NCI-H146 treated with DMSO at 0.1 percent for 48 hours (cell line): ENCODE data around the gene CBY1.
"Not testable (repeated sequence)": the region's sequence is repeated elsewhere in the genome, so short reads cannot be mapped to it uniquely, and the experiment has no call there.

Experiments used
- DNase-seq: peaks from one replicate; lab custom pipeline; 2025; ENCODE audit not compliant: unreplicated experiment; lab: John Stamatoyannopoulos, UW

The CBY1 gene

DNA sequence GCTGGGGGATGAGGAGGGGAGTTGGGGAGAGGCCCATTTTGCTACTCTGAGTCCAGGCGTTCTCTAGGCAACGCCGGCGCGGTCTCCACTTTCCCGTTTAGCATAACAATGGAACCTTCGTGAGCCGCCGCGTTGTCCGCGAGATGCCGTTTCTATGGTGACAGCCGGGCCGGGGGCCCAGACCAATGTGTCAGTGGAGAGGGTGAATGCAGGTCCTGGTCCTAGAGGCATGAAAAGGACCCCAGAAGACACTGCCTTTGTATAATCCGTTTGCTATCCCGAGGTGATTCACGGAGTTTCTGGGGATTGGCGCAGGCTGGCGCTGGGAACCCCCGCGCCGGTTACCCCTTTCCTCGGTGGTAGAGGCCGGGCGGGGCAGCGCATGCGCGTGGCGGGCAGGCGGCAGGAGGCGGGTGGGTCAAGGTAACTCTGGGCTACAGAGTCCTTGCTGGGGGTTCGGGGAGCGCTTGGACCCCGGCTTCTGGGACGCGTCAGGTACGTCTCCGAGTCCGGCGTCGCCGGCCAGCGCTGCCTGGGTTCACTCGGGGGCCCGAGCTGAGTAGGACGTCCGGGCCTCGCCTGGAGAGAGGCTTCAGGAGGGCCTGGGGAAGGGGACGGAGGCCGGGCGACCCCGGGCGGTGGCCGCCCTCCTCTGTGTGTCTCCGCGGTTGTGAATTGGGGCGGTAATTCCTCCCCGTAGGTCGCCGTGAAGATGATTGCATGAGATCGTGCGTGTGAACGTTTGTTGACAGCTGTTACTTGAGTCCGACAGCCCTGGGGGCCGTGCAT, at the start of gene CBY1, which contains the start of gene FAM227A:
Gene CBY1, plus strand, starts transcription at position 383 of the 789 bp plus-strand sequence. CDS start 11,417 bp downstream, outside the sequence.
Gene FAM227A, minus strand, starts transcription at position 137 of the 789 bp plus-strand sequence. CDS start 6,224 bp downstream, outside the sequence.
- peak; percentile 84 for DNase-seq

DNA sequence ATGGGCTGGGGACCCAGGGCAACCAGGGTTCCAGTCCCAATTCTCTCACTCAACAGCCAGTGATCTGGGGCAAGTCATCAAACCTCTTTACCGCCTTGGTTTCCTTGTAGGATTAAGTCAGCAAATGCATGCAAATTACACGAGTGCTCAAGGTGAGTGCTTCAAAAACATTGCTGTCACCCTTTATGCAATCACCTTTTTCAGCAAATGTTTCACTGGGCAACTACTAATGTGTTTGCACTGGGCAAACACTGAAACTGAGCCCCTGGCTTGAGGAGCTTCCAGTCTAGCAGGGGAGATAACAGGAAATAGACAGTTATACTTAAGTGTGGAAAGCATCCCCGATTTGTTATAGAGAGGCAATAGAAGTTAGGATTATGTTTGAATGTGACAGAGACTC, 48.8 kb upstream of the CBY1 start:
- DNase-seq: no peak

DNA sequence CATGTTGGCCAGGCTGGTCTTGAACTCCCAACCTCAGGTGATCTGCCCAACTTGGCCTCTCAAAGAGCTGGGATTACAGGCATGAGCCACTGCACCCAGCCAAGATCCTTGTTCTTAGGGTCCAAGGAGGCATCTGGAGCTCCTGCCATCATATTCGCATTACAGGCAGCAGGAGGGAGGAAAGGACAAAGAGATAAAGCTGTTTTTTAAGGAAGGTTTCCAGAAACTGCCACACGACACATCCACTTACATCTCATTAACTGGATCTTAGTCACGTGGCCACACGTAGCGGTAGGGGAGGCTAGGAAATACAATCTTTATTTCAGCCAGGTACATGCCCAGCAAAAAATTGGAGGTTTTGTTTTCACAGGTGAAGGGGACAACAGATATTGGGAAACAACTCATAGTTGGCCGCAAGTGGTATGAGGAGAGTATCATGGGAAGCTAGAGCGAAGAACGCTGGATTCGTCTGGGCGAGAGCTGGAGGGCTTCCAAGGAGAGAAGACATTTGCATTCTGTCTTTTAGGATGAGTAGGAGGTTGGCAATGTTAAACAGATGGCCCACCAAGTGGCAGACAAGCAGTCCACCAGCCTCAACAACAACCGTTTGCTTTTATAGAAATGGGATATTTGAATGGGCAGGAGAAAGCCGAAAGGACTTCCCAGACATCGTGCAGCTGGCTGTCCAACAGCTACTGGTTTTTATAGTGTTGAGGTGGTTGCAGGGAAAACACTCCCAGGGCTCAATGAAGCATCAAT, 47.3 kb upstream of the CBY1 start:
- DNase-seq: no peak

DNA sequence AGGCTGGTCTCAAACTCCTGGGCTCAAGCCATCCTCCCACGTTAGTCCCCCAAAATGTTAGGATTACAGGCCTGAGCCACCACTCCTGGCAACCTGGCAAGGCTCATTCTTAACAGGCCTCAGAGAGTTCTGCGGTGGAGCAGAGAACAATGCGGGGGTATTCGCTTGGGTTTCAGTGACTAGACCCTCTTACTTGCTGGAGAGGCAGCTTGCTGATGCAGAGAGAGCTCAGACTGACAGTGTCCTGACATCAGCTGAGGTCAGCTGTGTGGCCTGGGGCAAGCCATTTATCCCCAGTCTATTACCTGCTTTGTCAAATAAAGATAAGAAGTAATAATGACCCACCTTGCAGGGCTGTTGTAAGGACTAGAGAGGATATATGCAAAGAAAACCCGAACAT, 46.2 kb upstream of the CBY1 start:
- peak; percentile 70 for DNase-seq

DNA sequence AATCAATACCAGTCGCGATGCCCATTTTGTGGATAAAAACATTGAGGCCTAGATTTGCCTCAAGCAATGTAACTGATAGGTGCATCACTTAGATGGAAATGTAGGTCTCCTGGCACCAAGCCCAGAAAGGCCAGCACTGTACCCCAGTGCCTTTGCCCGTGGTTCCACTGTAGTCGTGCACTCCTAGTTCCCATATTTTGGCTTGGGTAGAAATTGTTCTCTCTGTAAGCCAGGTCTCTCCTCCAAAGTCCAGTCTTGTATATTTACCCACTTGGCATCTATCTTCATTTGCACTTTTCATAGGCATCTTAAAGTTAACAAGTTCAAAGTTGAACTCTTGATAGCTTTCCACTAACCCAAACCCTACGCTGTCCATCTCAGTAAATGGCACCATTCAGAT, 44.9 kb upstream of the CBY1 start:
- DNase-seq: no peak

DNA sequence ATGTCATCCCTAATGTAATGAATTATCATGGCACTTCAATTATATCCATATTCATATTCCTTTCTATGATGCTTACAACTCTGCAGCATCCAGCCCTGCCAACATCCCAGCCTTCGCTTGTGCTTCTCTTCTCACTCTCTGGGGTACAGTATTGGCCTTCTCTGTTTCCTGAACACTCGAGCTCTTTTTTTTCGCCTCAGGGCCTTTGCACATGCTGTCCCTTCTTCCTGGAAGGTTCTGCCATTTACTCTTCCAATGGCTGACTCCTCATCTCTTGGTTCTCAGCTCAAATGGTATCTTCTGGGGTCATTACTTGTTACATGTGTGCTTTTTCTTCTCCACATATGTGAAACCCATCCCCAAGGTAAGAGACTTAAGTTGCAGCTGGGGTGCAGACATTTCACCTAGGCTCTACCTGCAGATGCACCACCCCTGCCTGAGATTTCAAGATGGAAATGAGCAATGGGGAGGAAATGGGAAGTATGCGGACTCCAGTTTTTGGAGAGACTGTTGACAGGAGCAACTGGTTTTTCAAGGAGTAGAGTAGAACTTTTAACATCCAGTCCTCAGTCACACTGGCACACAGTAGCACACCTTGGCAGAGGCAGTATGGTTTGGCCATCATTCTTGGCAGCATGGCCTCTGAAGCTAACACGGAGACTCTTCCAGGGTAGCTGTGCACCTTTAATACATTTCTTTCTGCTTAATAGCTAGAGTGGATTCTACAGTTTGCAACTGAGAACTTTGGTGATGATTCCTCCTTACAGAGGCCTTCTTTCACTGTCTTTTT, 44.0 kb upstream of the CBY1 start:
- DNase-seq: no peak

DNA sequence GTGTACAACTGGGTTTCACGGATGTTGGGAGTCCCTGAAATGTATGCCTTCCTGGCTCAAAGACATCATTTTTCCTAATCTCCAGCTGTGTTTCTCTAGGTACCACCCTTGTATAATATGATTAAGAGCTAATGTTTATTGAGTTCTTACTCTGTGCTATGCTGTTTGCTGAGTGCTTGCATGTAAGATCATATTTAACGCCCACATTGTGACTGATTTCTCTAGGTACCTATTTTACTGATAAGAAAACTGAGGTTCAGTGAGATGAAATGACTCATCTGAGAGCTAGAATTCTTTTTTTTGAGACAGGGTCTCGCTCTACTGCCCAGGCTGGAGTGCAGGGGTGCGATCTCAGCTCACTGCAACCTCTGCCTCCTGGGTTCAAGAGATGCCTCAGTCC, 42.9 kb upstream of the CBY1 start:
- no peak for DNase-seq

DNA sequence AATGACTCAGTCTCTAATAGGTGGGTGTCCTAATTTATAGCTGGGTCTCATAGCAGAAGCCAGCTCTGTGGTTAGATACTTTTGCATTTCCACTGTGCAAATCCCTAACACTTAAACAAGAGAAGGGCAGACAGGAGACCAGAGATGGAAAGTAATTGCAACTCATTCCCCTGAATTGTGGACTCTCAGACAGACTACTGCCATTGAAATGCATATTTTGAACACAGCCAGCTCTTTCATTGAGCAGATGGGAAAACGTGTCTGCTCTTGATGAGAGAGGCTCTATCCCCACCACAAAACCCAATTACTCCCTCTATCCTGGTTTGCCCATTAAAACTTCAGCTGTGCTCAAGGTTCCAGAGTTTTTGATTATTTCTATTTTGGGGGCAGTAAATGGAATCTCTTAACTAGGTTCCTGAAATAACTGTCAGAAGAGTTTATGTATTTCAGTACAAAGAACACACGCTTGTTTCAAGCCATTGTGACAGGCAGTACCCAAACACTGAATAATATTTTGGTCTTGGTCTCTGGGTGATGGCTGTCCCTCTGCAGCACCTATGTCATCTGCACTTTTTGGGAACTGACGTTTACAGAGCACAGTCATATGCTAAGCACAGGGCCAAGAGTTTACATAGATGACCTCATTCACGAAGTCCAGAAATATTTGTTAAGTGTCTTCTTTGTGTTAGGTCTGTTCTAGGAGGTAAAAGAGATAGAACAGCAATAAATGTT, 41.9 kb upstream of the CBY1 start:
- DNase-seq: no peak

DNA sequence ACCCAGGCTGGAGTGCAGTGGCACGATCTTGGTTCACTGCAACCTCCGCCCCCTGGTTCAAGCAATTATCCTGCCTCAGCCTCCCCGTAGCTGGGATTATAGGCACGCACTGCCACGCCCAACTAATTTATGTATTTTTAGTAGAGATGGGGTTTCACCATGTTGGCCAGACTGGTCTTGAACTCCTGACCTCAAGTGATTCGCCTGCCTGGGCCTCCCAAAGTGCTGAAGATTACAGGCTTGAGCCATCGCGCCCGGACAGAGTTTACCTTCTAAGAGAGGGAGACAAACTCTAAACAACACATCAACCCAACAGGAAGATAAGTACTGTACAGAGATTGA, 41.4 kb upstream of the CBY1 start:
- DNase-seq: not testable (repeated sequence)

DNA sequence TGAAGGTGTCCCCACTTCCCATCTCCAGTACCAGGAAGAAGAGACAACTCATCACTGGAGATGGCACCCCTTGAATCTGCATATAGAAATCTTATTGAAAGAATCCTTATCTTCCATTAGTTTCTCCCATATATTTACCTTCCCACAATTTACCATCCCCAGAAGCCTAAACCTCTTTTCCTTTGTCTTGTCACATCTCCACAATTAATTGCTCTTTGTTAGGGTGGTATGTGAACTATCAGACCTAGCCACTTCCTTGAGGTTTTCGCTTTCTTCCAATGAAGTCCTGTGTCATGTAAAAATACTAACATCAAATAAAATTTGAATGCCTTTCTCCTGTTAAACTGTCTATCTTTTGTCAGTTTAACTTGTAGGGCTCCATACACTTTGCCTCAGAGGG, 38.2 kb upstream of the CBY1 start:
- no peak for DNase-seq

DNA sequence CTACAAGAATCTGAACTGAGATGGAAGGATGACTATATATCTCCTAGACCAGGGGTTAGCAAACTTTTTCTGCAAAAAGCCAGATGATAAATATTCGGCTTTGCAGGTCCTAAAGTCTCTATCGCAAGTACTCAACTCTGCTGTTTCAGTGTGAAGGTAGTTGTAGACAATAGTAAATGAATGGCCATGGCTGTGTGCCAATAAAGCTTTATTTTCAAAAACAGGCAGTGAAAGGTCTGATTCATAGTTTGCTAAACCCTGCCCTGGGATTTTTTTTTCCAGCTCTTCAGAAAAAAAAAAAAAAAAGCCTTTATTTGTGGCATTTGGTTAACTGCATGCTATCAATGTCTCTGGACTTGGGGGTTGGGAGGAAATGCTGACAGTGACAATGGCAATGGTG, 37.8 kb upstream of the CBY1 start:
- no peak for DNase-seq

DNA sequence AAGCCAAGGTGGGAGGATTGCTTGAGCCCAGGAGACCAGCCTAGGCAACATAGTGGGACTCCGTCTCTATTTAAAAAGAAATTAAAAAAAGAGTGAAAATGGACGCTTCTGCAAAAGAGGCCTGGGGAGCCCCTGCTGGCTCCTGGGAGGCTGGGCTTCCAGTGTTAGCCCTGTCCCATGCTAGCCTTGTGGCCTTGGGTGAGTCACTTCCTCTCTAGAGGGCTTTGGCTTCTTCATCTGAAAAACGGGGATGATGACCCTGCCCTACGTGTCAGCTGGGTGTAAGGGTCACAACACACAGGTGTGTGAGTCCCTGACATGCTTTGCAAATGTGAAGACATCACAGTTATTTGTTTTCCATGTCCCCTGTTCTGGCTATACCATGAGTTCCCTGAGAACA, 33.1 kb upstream of the CBY1 start:
- DNase-seq: no peak

DNA sequence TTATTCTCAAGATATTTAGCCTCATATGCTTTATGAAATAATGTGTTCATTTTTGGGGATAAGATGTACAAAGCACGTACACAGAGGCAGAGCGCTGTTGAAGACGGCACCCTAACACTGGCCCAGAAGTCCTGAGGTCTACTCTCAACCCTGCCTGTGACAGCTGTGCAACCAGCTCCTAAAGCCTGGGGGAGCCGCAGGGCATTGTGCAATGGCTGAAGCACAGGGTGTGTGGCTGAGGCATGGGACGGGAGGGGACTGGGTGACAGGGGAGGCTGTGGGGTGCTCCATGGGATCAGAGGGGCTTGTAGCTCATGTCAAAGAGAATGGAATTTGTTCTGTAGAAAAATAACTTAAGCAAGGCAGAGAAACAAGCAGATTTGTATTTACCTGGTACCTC, 28.0 kb upstream of the CBY1 start:
- DNase-seq: no peak

DNA sequence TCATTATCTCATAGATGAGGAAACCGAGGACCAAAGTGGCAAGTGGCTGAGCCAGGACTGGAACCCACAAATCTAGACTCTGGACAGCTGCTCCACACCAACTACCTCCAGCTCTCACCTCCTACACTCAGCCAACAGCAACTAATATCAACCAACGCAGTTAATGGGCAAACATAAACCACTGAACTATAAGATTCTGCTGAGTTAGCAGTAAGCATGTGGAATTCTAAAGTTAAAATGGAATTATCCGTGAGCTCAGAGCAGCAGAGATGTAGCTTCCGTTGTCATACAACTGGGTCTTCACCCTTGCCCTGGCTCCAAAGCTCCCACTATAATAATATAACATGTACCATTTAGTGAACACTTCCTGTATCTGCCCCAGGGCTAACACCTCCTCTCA, 27.3 kb upstream of the CBY1 start:
- no peak for DNase-seq

DNA sequence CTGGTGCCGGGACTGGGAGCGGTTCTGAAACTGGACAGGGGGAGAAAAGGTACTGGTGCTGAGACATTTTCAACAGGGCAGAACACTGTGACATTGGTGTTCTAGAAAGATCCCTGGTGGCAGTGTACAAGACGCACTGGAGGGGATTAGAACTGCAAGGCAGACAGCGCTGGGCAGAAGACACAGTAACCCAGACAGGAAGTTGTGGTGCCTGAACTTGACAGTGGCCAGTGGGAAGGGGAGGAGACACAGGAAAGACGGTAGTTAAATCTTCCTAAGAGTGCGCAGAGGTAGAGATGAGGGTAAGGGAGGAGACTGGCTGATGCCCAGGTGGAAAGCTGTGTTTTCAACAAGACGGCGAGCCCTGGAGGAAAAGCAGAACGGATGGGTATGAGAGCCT, 24.7 kb upstream of the CBY1 start:
- DNase-seq: no peak

DNA sequence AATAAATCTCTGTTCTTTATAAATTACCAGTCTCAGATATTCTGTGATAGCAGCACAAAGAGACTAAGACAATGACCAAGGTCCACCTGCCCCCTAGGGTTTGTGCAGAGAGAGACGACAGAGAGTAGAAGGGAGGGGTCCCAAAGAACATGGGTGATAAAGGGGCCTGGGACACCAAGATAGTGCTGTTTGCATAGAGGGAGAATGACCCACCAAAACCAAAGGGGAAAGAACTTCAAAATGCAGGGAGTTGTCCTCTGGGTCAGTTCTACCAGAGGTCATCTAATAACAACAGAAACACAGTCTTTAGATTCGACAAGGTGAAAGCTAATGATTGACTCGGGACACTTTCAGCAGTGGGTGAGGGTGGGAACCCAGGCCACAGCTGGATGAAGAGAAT, 23.9 kb upstream of the CBY1 start:
- DNase-seq: no peak

DNA sequence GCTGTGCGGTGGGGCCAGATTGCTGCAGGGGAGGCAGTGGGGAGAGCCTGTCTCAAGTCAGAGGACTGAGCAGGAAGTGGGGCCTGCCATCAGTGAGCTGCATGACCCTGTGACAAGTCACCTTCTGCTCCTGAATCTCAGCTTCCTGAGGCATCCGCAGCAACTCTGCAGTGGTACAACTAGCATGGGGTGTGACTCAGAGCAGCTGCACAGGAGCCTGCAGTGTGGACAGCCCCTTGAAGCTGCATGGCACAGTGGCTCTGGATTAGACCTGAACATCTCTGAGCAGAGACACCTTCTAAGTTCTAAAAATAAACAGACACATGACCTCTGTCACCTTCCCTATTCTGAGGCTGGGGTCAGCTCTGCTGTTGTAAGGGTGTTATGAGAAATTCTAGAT, 18.2 kb upstream of the CBY1 start:
- no peak for DNase-seq

DNA sequence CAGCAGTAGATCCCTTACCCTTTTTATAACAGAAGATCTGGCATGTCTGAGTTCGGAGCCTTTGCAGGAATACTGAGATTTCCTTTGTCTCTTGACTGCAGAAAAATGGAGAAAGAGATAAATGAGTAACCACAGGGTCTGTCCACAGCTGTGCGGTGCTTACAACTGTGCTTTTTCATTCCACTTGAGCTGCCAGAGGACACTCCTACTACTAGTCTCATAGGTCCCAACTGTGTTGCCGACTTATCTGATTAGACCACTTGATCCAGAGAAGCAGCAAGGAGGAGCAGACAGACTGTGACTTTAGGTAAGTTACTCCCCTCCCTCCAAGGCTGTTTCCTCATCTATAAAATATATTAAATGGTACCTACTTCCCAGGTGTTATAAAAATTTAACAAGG, 17.7 kb upstream of the CBY1 start:
- no peak for DNase-seq

DNA sequence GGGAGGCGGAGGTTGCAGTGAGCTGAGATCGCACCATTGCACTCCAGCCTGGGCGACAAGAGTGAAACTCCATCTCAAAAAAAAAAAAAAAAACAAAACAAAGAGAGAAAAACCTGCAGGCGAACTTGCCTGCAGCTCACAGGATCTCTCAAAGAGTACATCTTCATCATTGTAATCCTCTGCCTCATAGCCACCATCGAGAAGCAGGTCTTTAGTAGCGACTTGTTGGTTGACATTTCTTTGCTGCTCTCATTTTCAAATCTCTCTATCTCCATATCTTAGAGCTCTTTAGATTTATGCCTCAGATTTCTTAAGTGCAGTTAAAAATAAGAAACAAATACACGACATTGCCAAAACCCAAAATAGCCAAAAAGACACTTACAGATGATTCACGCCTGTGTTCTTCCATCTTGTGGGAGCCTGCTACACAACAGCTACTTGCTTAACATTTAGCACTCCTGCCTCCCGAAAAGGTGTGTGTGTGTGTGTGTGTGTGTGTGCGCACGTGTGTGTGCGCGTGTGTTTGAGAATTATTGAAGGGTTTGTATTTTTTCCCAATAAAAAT, 14.9 kb upstream of the CBY1 start:
- DNase-seq: no peak

DNA sequence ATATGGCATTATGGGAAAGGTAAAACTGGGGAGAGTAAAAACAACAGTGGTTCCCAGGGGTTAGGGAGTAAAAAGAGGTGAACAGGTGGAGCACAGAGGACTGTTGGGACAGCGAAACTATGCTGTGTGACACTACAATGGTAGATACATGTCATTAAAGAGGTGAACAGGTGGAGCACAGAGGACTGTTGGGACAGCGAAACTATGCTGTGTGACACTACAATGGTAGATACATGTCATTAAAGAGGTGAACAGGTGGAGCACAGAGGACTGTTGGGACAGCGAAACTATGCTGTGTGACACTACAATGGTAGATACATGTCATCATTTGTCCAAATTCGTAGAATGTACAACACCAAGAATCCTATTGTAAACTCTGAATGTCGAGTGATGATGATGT, 12.2 kb upstream of the CBY1 start:
- not testable (repeated sequence) for DNase-seq

DNA sequence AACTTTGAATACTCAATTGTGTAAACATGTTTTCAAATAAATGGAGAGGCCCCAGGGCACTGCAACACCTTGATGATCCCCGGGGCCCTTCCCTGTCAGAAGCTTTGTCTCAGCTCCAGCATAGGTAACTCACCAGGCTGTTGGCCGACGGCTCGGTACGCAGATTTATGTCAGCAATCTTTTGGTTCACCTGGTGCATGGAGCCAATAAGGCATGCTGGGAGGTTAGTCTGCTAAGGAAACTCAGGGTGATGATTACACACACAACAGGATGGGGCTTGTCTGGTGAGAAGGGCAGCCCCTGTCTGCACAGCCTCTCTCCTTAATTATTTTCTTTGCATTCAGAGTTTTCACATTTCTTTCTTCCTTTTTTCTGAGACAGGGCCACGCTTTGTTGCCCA, 11.0 kb upstream of the CBY1 start:
- DNase-seq: no peak
